ENCODE results near the gene DIDO1.

DIDO1 gene

GRCh38 chr20:62856931-62857619 lies 69.2 kb downstream of the DIDO1 start:
- TF ChIP-seq, protein P1, sequence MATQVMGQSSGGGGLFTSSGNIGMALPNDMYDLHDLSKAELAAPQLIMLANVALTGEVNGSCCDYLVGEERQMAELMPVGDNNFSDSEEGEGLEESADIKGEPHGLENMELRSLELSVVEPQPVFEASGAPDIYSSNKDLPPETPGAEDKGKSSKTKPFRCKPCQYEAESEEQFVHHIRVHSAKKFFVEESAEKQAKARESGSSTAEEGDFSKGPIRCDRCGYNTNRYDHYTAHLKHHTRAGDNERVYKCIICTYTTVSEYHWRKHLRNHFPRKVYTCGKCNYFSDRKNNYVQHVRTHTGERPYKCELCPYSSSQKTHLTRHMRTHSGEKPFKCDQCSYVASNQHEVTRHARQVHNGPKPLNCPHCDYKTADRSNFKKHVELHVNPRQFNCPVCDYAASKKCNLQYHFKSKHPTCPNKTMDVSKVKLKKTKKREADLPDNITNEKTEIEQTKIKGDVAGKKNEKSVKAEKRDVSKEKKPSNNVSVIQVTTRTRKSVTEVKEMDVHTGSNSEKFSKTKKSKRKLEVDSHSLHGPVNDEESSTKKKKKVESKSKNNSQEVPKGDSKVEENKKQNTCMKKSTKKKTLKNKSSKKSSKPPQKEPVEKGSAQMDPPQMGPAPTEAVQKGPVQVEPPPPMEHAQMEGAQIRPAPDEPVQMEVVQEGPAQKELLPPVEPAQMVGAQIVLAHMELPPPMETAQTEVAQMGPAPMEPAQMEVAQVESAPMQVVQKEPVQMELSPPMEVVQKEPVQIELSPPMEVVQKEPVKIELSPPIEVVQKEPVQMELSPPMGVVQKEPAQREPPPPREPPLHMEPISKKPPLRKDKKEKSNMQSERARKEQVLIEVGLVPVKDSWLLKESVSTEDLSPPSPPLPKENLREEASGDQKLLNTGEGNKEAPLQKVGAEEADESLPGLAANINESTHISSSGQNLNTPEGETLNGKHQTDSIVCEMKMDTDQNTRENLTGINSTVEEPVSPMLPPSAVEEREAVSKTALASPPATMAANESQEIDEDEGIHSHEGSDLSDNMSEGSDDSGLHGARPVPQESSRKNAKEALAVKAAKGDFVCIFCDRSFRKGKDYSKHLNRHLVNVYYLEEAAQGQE (IDR thresholded peaks at IDR 0.05; ENCODE audit: insufficient read depth in 1 of 2, low read depth in 2 of 2, low read length in 2 of 2), result no peak
- no peak for TF ChIP-seq POLR2AphosphoS5 (IDR thresholded peaks at IDR 0.05; ENCODE audit: low read depth, low read length)
- no peak for TF ChIP-seq TAF1 (IDR thresholded peaks at IDR 0.05; ENCODE audit: borderline replicate concordance, insufficient read depth, low read length)
- TF ChIP-seq FOXP2 (optimal IDR thresholded peaks at IDR 0.05; ENCODE audit: borderline replicate concordance, extremely low read depth, extremely low read length, insufficient read depth), result no peak
- no peak for TF ChIP-seq SIN3A (IDR thresholded peaks at IDR 0.05; ENCODE audit: borderline replicate concordance, insufficient read depth, low read length)

GRCh38 chr20:62855120-62855519 lies 71.2 kb downstream of the DIDO1 start:
- no peak for TF ChIP-seq SIN3A (IDR thresholded peaks at IDR 0.05; ENCODE audit: borderline replicate concordance, insufficient read depth, low read length)
- TF ChIP-seq FOXP2 (optimal IDR thresholded peaks at IDR 0.05; ENCODE audit: borderline replicate concordance, extremely low read depth, extremely low read length, insufficient read depth), result no peak
- no peak for TF ChIP-seq TAF1 (IDR thresholded peaks at IDR 0.05; ENCODE audit: borderline replicate concordance, insufficient read depth, low read length)
- TF ChIP-seq, protein P1 (IDR thresholded peaks at IDR 0.05; ENCODE audit: insufficient read depth in 1 of 2, low read depth in 2 of 2, low read length in 2 of 2), result no peak
- no peak for TF ChIP-seq POLR2AphosphoS5 (IDR thresholded peaks at IDR 0.05; ENCODE audit: low read depth, low read length)

- TF ChIP-seq, protein P1 (IDR thresholded peaks at IDR 0.05; ENCODE audit: insufficient read depth in 1 of 2, low read depth in 2 of 2, low read length in 2 of 2), result no peak
- no peak for TF ChIP-seq SIN3A (IDR thresholded peaks at IDR 0.05; ENCODE audit: borderline replicate concordance, insufficient read depth, low read length)
- no peak for TF ChIP-seq POLR2AphosphoS5 (IDR thresholded peaks at IDR 0.05; ENCODE audit: low read depth, low read length)
- no peak for TF ChIP-seq FOXP2 (optimal IDR thresholded peaks at IDR 0.05; ENCODE audit: borderline replicate concordance, extremely low read depth, extremely low read length, insufficient read depth)
- no peak for TF ChIP-seq TAF1 (IDR thresholded peaks at IDR 0.05; ENCODE audit: borderline replicate concordance, insufficient read depth, low read length)
Observed at GRCh38 chr20:62854121-62854520, 72.2 kb downstream of the DIDO1 start.

DNA sequence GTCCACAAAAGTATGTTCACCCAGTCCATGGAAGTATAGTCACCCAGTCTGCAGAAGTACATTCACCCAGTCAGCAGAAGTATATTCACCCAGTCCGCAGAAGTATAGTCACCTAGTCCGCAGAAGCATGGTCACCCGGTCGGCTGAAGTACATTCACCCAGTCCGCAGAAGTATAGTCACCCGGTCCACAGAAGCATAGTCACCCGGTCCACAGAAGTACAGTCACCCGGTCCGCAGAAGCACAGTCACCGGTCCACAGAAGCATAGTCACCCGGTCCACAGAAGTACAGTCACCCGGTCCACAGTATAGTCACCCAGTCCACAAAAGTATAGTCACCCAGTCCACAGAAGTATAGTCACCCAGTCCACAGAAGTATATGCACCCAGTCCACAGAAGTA lies 73.5 kb downstream of the DIDO1 start:
- TF ChIP-seq SIN3A (IDR thresholded peaks at IDR 0.05; ENCODE audit: borderline replicate concordance, insufficient read depth, low read length) (no peak), POLR2AphosphoS5 (IDR thresholded peaks at IDR 0.05; ENCODE audit: low read depth, low read length) (no peak), FOXP2 (optimal IDR thresholded peaks at IDR 0.05; ENCODE audit: borderline replicate concordance, extremely low read depth, extremely low read length, insufficient read depth) (no peak), TAF1 (IDR thresholded peaks at IDR 0.05; ENCODE audit: borderline replicate concordance, insufficient read depth, low read length) (no peak)
- TF ChIP-seq, protein P1 (IDR thresholded peaks at IDR 0.05; ENCODE audit: insufficient read depth in 1 of 2, low read depth in 2 of 2, low read length in 2 of 2), result no peak
